GM21825 (cell line): ENCODE measurements around the gene SOX4.

ENCODE experiments used
- ATAC-seq: cut with Tn5 transposase; IDR thresholded peaks from one replicate; pipeline ENCODE4 v1.9.1; 2021; ENCODE audit warnings: mild to moderate bottlenecking, moderate library complexity; ENCODE audit not compliant: unreplicated experiment

SOX4 gene

GRCh38 chr6:21593927-21594415 is 420 bp downstream of the SOX4 start:
- ATAC-seq, result peak; percentile 10

GRCh38 chr6:21594416-21595281 is 1.1 kb downstream of the SOX4 start:
- peak; percentile 16 for ATAC-seq

GRCh38 chr6:21595285-21596144 is 2.0 kb downstream of the SOX4 start:
- peak; percentile 19 for ATAC-seq

GRCh38 chr6:21596145-21596948 is 2.8 kb downstream of the SOX4 start:
- ATAC-seq, result no peak

DNA sequence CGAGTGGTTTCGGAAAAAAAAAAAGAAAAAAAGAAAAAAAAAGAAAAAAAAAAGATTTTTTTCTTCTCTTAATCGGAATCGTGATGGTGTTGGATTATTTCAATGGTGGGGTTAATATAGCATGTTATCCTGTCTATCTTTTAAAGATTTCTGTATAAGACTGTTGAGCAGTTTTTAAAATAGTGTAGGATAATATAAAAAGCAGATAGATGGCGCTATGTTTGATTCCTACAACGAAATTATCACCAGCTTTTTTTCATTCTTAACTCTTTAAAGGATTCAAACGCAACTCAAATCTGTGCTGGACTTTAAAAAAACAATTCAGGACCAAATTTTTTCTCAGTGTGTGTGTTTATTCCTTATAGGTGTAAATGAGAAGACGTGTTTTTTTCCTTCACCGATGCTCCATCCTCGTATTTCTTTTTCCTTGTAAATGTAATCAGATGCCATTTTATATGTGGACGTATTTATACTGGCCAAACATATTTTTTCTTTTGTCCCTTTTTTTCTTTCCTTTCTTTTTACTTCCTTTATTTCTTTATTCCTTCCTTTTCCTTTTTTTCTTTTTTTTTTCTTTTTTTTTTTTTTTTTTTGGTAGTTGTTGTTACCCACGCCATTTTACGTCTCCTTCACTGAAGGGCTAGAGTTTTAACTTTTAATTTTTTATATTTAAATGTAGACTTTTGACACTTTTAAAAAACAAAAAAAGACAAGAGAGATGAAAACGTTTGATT is 3.6 kb downstream of the SOX4 start:
- ATAC-seq, result no peak

- no peak for ATAC-seq
Observed at GRCh38 chr6:21597801-21598673, 4.5 kb downstream of the SOX4 start.

- no peak for ATAC-seq
Observed at GRCh38 chr6:21598674-21599023, 5.1 kb downstream of the SOX4 start.

DNA sequence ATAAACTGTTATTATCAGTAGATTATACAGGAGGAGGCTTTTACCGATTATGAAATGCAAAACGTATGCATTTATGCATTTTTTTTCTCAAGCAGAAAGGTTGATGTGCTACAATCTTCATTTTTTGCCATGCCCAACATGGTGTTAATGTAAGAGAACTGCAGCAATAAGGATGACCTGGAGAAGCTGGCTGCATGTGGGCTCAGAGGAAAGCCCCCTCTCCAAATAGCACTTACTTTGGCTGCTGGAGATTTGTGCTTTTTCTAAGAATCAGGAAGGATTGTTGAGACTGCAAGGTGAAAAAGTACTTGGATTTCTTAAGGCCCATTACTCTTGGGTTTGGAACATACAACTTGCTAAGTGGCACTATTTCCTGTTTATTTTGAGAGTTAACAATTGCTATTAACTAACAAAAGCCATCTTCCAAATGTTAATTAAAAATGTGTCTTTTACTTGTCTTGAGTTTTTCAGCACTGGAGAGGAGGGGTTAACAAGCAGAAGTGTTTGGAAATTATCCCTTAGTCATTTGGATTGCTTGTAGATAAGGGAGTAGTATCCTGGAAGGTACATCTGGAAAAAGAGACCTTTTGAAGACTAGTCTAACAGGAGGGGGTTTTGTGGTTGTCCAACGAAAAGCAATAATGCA is 5.6 kb downstream of the SOX4 start:
- ATAC-seq, result no peak

- ATAC-seq, result no peak
Observed at GRCh38 chr6:21601339-21601923, 7.9 kb downstream of the SOX4 start.

DNA sequence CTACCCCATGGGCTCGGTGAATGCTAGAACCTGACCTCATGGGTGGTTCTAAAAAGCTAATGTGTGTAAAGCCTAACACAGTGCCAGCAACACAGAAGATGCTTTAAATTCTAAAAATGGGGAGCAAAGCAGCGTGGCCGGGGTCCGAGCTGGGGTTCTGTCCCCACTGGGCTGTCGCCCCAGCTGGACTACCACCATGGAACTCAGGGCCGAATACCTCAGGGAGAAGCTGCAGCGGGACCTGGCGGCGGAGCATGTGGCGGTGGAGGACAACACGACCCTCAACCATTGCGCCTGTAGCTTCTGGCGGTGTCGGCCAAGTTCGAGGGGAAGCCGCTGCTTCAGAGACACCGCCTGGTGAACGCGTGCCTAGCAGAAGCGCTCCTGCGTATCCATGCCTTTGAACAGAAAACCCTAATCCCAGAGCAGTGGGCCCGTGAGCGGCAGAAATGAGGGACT is 8.4 kb downstream of the SOX4 start:
- ATAC-seq, result no peak

- ATAC-seq, result no peak
Observed at GRCh38 chr6:21603082-21603952, 9.8 kb downstream of the SOX4 start.

DNA sequence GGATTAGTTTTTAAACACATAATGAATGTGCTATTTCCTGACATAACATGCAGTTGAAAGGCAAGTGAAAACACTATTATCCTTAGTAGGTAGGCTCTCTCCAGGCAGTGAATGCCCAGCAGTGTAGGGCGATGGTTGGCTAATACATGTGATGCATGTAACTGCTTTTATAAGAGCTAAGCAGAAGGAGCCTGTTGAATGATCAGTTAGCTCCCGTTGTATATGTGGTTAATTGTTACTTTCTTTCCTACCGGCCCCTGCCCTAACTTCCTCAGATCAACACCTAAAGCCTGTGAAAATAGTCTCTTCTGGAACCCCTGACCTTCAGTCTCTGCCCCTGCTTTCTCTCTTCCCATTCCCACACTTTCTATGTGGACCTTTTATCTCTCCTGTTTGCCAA is 10.5 kb downstream of the SOX4 start:
- no peak for ATAC-seq

DNA sequence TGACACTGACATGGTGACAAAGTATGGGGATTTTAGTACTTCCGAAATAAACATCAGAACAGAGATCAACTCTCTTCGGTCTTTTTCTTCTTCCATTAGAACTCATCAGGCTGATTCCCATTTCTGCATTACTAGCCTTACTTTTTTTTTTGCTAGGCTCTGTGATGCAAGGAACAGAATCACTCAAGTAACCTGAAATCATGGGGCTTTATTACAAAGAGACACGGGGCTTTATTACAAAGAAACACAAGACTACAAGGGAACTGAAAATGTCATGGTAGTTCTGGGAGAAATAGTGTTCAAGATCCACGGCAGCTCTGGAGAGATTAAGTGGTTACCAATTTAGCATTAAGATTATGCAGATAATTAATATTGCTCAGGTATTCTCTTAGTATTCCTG is 11.6 kb downstream of the SOX4 start:
- no peak for ATAC-seq

DNA sequence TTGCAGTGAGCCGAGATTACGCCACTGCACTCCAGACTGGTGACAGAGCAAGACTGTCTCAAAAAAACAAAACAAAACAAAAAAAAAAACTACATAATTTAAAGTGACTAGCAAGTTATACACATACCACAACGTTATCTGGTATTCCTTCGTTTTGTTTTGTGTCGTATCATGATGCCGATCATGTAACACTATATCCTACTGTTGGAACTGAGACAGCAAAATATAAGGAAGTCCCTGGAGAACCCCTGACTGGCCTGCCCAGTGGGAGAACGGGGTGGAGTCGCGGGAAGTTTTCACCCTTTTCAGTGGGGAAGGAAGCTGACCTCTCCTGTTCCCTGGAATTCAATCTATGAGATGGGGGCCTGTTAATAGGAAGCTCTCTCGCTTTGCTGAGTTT is 15.1 kb downstream of the SOX4 start:
- no peak for ATAC-seq

DNA sequence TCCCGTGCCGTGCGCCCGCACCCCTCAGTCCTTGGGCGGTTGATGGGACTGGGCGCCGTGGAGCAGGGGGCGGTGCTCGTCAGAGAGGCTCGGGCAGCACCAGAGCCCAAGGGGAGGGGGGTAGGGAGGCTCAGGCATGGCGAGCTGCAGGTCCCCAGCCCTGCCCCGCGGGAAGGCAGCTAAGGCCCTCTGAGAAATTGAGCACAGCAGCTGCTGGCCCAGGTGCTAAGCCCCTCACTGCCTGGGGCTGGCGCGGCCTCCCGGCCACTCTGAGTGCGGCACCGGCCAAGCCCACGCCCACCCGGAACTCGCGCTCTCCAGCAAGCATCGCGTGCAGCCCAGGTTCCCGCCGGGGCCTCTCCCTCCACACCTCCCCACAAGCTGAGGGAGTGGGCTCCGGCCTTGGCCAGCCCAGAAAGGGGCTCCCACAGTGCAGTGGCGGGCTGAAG is 16.4 kb downstream of the SOX4 start:
- ATAC-seq, result no peak

- peak; percentile 80 for ATAC-seq
Observed at GRCh38 chr6:21610341-21610740, 16.8 kb downstream of the SOX4 start.

DNA sequence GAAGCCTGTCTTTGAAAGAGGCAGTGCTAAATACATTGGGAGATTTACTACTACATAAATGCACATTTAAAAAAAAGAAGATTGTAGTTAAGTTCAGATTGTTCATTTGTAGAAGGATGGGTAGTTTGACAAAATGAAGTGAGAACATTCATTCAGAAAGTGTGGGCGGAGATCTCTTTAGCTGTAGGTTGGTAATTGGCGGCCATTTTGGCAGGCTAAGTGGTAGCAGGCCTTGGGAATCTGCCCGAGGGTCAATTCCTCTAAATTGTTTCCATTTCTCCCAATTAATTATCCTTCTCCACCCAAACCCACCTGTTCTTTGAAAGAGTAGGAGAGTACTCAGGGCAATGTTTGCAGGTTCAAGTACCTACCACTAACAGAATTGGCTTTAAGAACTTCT is 17.9 kb downstream of the SOX4 start:
- ATAC-seq, result no peak
